HCT116 (cell line): ENCODE results near the gene CFDP1. TPM values are rescaled to one million over a fixed set of nuclear protein-coding genes. Genes with fewer than 3 reads are reported as not detected.

Experiments used
- ATAC-seq: fragments of 200-7000 bp; cut with Tn5 transposase; 2 replicates; pipeline ENCODE4 v1.9.1; 2020; ENCODE audit warnings: mild to moderate bottlenecking, moderate library complexity
- BruUV-seq: library from RNA; stranded (reverse); fragments of 400-500 nt; replicated peaks from 2 replicates; lab custom pipeline; 2021; lab: Mats Ljungman, UMichigan
- CTCF ChIA-PET: fragments of 300-600 bp; sonication (Branson Sonifier 250); formaldehyde crosslinking; loops from one replicate; lab custom pipeline; 2021; ENCODE audit warnings: antibody characterized with exemption; lab: Charles Lee
- POLR2A ChIA-PET: fragments of 300-600, 350-600 bp; sonication (Branson Sonifier 250); formaldehyde crosslinking; loops from one replicate; lab custom pipeline; 2021; ENCODE audit warnings: antibody characterized with exemption; lab: Charles Lee
- RAD21 ChIA-PET, 2 experiments: fragments of 300-600 bp; sonication (Branson Sonifier 250); formaldehyde crosslinking; loops; one replicate each; lab custom pipeline; 2023; ENCODE audit warnings: low total read pairs in 2 of 2; ENCODE audit not compliant: uncharacterized antibody in 2 of 2, unreplicated experiment in 2 of 2, low non-redundant PET in 1 of 2; lab: Charles Lee
- DNase-seq: peaks from one replicate; pipeline ENCODE4 v3.0.0-alpha.2; 2010; ENCODE audit warnings: low read depth, low spot score
- H2AFZ ChIP-seq: fragments of 200-600 bp; shearing (Covaris generic), sonication (generic); 2 replicates; pipeline ENCODE4 v1.6.1; 2017; ENCODE audit warnings: low read depth, mixed run types, mixed read lengths, antibody characterized with exemption, low read length; ENCODE audit not compliant: poor library complexity, severe bottlenecking
- H3K27ac ChIP-seq: 2 replicates; pipeline ENCODE4 v1.5.1; 2012; ENCODE audit warnings: low read depth, low read length
- H3K27me3 ChIP-seq: fragments of 200-600 bp; sonication (generic); 2 replicates; pipeline ENCODE4 v1.6.1; 2016; ENCODE audit warnings: mixed run types, low read length, mixed read lengths; ENCODE audit not compliant: insufficient read depth
- H3K36me3 ChIP-seq, 2 experiments: fragments of 200-500 bp in 1 of 2; fragments of 200-600 bp in 1 of 2; sonication (Bioruptor generic) in 1 of 2; sonication (generic) in 1 of 2; 2 replicates each; pipeline versions ENCODE4 v1.5.1 to v1.6.1; 2014 to 2016; ENCODE audit warnings: low read length in 2 of 2, inconsistent platforms in 1 of 2, mixed read lengths in 1 of 2, mixed run types in 1 of 2; ENCODE audit not compliant: insufficient read depth in 2 of 2, control insufficient read depth in 1 of 2
- H3K4me1 ChIP-seq, 2 experiments: fragments of 200-600 bp in 1 of 2; sonication (generic) in 1 of 2; 2 replicates each; pipeline versions ENCODE4 v1.5.1 to v1.6.1; 2012 to 2017; ENCODE audit warnings: low read length in 2 of 2, inconsistent platforms in 1 of 2, mild to moderate bottlenecking in 1 of 2, mixed read lengths in 1 of 2, mixed run types in 1 of 2, moderate library complexity in 1 of 2; ENCODE audit not compliant: insufficient read depth in 2 of 2, control insufficient read depth in 1 of 2
- H3K4me2 ChIP-seq: fragments of 200-600 bp; sonication (generic); 2 replicates; pipeline ENCODE4 v1.6.1; 2017; ENCODE audit warnings: mixed run types, low read length, mixed read lengths
- H3K4me3 ChIP-seq, 2 experiments: fragments of 200-600 bp in 1 of 2; sonication (generic) in 1 of 2; replicated peaks in 1 of 2; 2 replicates each; pipeline ENCODE4 v1.5.1; 2011 to 2016; ENCODE audit warnings: low read length in 2 of 2, control low read depth in 1 of 2, low read depth in 1 of 2, mild to moderate bottlenecking in 1 of 2, mixed read lengths in 1 of 2, mixed run types in 1 of 2
- H3K79me2 ChIP-seq: fragments of 200-600 bp; sonication (generic); 2 replicates; pipeline ENCODE4 v1.6.1; 2017; ENCODE audit warnings: mild to moderate bottlenecking, mixed run types, low read length, moderate library complexity, mixed read lengths; ENCODE audit not compliant: insufficient read depth
- H3K9ac ChIP-seq: fragments of 200-600 bp; sonication (generic); 2 replicates; pipeline ENCODE4 v1.6.1; 2016; ENCODE audit warnings: low read length, mixed read lengths
- H3K9me2 ChIP-seq: fragments of 200-600 bp; sonication (generic), shearing (Covaris generic); 2 replicates; pipeline ENCODE4 v1.6.1; 2017; ENCODE audit warnings: mixed run types, mild to moderate bottlenecking, moderate library complexity; ENCODE audit not compliant: insufficient read depth
- H3K9me3 ChIP-seq, 2 experiments: fragments of 200-500 bp in 1 of 2; fragments of 200-600 bp in 1 of 2; sonication (Bioruptor generic) in 1 of 2; sonication (generic) in 1 of 2; 2 replicates each; pipeline ENCODE4 v1.6.1; 2014 to 2017; ENCODE audit warnings: low read length in 2 of 2, mixed read lengths in 2 of 2, inconsistent platforms in 1 of 2, low read depth in 1 of 2, mild to moderate bottlenecking in 1 of 2, mixed run types in 1 of 2, moderate library complexity in 1 of 2; ENCODE audit not compliant: control insufficient read depth in 1 of 2, insufficient read depth in 1 of 2
- H4K20me1 ChIP-seq: fragments of 200-600 bp; sonication (generic), shearing (Covaris generic); 2 replicates; pipeline ENCODE4 v1.6.1; 2017; ENCODE audit warnings: mixed run types, mild to moderate bottlenecking, moderate library complexity; ENCODE audit not compliant: insufficient read depth
- CBX3 ChIP-seq: IDR thresholded peaks from 2 replicates; pipeline ENCODE4 v1.6.1; 2012; ENCODE audit warnings: low read depth
- EGR1 ChIP-seq: IDR thresholded peaks from 2 replicates; pipeline ENCODE4 v1.6.1; 2012; ENCODE audit warnings: low read depth
- ELF1 ChIP-seq: IDR thresholded peaks from 2 replicates; pipeline ENCODE4 v1.6.1; 2012; ENCODE audit warnings: low read depth, borderline replicate concordance
- EZH2 ChIP-seq: fragments of 200-600 bp; sonication (generic); IDR thresholded peaks from 2 replicates; pipeline ENCODE4 v1.6.1; 2017; ENCODE audit warnings: antibody characterized with exemption, mixed run types
- EZH2phosphoT487 ChIP-seq: fragments of 200-600 bp; IDR thresholded peaks from 2 replicates; pipeline ENCODE4 v1.6.1; 2018; ENCODE audit warnings: antibody characterized with exemption, borderline replicate concordance
- JUND ChIP-seq: IDR thresholded peaks from 2 replicates; pipeline ENCODE4 v1.6.1; 2012
- POLR2A ChIP-seq: IDR thresholded peaks from 2 replicates; pipeline ENCODE4 v1.7.0; 2011; ENCODE audit warnings: borderline replicate concordance; ENCODE audit not compliant: insufficient read depth, insufficient read length; ENCODE audit errors: extremely low read depth
- POLR2AphosphoS5 ChIP-seq: IDR thresholded peaks from 2 replicates; pipeline ENCODE4 v1.6.1; 2011; ENCODE audit warnings: mild to moderate bottlenecking, low read depth, low read length, moderate library complexity
- SP1 ChIP-seq: IDR thresholded peaks from 2 replicates; pipeline ENCODE4 v1.6.1; 2012; ENCODE audit warnings: low read depth
- TCF7L2 ChIP-seq: IDR thresholded peaks from 2 replicates; pipeline ENCODE4 v1.7.0; 2011; ENCODE audit warnings: borderline replicate concordance, inconsistent platforms; ENCODE audit not compliant: insufficient read depth, insufficient read length; ENCODE audit errors: extremely low read depth
- YY1 ChIP-seq: IDR thresholded peaks from 2 replicates; pipeline ENCODE4 v1.6.1; 2011; ENCODE audit warnings: low read length, low read depth, moderate library complexity, mild to moderate bottlenecking; ENCODE audit not compliant: insufficient replicate concordance; ENCODE audit errors: extremely low read depth
- ZFX ChIP-seq: fragments of 450-650 bp; IDR thresholded peaks from 2 replicates; pipeline ENCODE4 v1.6.1; 2017
- ZNF274 ChIP-seq: fragments of 200-500 bp; sonication (Bioruptor generic); IDR thresholded peaks from 2 replicates; pipeline ENCODE4 v1.6.1; 2014; ENCODE audit warnings: mild to moderate bottlenecking, low read depth, low read length, inconsistent platforms
- intact Hi-C: fragments of 100-400 bp; cut with micrococcal nuclease; formaldehyde crosslinking; loops from 2 replicates; pipeline ENCODE4 v1.10.0; 2022
- total RNA-seq: library from RNA; stranded (reverse); gene quantifications from one replicate; pipeline ENCODE4 v1.2.1, GENCODE V29; 2021; ENCODE audit not compliant: unreplicated experiment
- TF ChIP-seq, protein P1 (sequence below): IDR thresholded peaks from 2 replicates; pipeline ENCODE4 v1.6.1; 2011; ENCODE audit warnings: mild to moderate bottlenecking, low read length, moderate library complexity; ENCODE audit not compliant: insufficient replicate concordance; ENCODE audit errors: extremely low read depth
- TF ChIP-seq, protein P2 (sequence below): IDR thresholded peaks from 2 replicates; pipeline ENCODE4 v1.6.1; 2012
- TF ChIP-seq, protein P3 (sequence below), 3 experiments: fragments of 200-600 bp in 1 of 3; sonication (generic) in 1 of 3; IDR thresholded peaks in 2 of 3; conservative IDR thresholded peaks in 1 of 3; 2 replicates each; pipeline ENCODE4 v1.5.1; 2012 to 2017; ENCODE audit warnings: low read depth in 2 of 3, low read length in 2 of 3, antibody characterized with exemption in 1 of 3, borderline replicate concordance in 1 of 3, control low read depth in 1 of 3, mild to moderate bottlenecking in 1 of 3, mixed read lengths in 1 of 3, mixed run types in 1 of 3, moderate library complexity in 1 of 3; ENCODE audit not compliant: insufficient read depth in 1 of 3
- TF ChIP-seq, protein P4 (sequence below): IDR thresholded peaks from 2 replicates; pipeline ENCODE4 v1.6.1; 2012

The CFDP1 gene
- total RNA-seq, 1 experiment from 2014 or later, result 45.3 TPM

DNA sequence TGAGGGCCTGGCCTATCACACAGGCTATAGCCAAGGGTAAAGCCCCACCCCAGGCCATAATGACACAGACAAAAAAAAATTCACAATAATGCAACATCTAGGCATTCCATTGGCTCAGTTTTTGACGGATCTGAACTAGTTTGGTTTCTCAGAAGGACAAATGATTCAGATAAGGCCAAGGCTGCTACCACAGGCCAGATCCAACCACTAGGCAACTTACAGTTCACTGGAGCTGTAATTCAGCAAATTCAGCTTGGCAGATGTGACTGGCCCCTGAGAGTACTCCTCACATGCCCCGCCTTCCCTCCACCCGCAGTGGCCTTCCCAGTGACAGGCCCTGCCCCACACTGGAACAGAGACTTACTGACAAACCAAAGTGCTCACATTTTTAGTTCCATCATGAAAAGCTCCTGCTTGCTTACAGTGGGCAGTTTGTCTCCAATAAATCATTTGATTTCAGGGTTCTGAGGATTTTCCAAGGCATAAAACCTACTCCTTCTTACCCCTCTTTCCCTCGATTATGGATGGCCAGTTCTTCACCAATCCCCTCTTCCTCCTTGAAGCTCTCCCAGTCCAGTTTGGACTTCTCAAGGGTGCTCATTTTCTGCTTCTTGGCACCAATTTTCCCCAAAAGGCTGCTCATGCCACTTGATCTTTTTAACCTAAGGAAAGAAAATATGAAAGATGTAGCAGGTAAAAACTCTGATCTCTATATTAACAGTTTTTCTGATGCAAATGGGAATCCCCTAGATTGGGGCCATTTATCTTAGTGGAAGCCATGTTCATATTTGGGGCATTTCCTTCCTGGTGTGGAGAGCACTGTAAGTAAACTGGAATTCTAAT is 128.6 kb downstream of the CFDP1 start (continued):
- TF ChIP-seq, protein P1, sequence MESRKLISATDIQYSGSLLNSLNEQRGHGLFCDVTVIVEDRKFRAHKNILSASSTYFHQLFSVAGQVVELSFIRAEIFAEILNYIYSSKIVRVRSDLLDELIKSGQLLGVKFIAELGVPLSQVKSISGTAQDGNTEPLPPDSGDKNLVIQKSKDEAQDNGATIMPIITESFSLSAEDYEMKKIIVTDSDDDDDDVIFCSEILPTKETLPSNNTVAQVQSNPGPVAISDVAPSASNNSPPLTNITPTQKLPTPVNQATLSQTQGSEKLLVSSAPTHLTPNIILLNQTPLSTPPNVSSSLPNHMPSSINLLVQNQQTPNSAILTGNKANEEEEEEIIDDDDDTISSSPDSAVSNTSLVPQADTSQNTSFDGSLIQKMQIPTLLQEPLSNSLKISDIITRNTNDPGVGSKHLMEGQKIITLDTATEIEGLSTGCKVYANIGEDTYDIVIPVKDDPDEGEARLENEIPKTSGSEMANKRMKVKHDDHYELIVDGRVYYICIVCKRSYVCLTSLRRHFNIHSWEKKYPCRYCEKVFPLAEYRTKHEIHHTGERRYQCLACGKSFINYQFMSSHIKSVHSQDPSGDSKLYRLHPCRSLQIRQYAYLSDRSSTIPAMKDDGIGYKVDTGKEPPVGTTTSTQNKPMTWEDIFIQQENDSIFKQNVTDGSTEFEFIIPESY, result no peak
- TF ChIP-seq ELF1 (no peak), EZH2 (no peak), EZH2phosphoT487 (no peak)
- TF ChIP-seq, all 23 proteins: peak for 0

DNA sequence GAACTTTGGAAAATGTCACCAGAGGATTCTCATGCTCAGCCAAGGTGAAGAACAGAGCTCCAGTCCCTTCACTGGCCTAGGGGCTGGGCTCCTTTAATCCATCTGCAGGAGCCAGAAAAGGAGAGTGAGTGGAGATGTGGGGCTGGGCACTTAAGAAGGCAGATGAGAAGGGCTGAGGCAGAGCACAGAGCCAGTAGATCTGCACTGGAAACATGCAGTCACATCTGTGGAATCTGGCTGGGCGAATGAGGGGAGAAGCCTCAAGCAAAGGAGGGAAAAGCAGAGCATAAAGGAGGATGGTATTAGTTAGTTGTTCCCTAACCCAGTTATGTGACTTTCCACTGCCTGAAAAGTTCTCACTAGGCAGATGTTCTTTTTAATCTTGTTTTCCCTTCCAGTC is 131.5 kb downstream of the CFDP1 start:
- H3K4me1 ChIP-seq, result peaks cover 28 to 32% of the 10 kb centered on the region in 2 experiments
- no peaks in the 10 kb centered on the region for H3K27me3 ChIP-seq
- H3K36me3 ChIP-seq, result peaks cover 3 to 16% of the 10 kb centered on the region in 2 experiments; a peak in 2 of 4 replicates
- H3K4me3 ChIP-seq, result no peak overlapping the region
- ChIA-PET POLR2A (no interaction called here), RAD21 (no interaction called here), CTCF (no interaction called here)
- BruUV-seq, result no TSS peak
- intact Hi-C loops, result no loop called here
- no peak for ATAC-seq
- no peaks in the 10 kb centered on the region for H3K9me3 ChIP-seq
- no peak overlapping the region for H3K9ac ChIP-seq
- no peak for DNase-seq
- TF ChIP-seq EGR1, result no peak
- TF ChIP-seq CBX3, result no peak
- no peak for TF ChIP-seq SP1
- TF ChIP-seq POLR2A, result no peak
- TF ChIP-seq ZNF274, result no peak
- TF ChIP-seq ZFX, result no peak
- TF ChIP-seq, protein P2, sequence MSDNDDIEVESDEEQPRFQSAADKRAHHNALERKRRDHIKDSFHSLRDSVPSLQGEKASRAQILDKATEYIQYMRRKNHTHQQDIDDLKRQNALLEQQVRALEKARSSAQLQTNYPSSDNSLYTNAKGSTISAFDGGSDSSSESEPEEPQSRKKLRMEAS, result no peak
- TF ChIP-seq, protein P3, sequence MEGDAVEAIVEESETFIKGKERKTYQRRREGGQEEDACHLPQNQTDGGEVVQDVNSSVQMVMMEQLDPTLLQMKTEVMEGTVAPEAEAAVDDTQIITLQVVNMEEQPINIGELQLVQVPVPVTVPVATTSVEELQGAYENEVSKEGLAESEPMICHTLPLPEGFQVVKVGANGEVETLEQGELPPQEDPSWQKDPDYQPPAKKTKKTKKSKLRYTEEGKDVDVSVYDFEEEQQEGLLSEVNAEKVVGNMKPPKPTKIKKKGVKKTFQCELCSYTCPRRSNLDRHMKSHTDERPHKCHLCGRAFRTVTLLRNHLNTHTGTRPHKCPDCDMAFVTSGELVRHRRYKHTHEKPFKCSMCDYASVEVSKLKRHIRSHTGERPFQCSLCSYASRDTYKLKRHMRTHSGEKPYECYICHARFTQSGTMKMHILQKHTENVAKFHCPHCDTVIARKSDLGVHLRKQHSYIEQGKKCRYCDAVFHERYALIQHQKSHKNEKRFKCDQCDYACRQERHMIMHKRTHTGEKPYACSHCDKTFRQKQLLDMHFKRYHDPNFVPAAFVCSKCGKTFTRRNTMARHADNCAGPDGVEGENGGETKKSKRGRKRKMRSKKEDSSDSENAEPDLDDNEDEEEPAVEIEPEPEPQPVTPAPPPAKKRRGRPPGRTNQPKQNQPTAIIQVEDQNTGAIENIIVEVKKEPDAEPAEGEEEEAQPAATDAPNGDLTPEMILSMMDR (IDR thresholded peaks at IDR 0.05 in 2 of 3, conservative IDR thresholded peaks at IDR 0.05 in 1 of 3; ENCODE audit: borderline replicate concordance in 1 of 3, insufficient read depth in 1 of 3, low read depth in 2 of 3, low read length in 2 of 3), result no peak
- TF ChIP-seq TCF7L2, result no peak
- TF ChIP-seq ELF1, result no peak
- no peak for TF ChIP-seq POLR2AphosphoS5
- TF ChIP-seq, protein P4, sequence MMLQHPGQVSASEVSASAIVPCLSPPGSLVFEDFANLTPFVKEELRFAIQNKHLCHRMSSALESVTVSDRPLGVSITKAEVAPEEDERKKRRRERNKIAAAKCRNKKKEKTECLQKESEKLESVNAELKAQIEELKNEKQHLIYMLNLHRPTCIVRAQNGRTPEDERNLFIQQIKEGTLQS, result no peak
- TF ChIP-seq YY1, result no peak
- no peak for TF ChIP-seq JUND
- no peaks in the 10 kb centered on the region for H3K79me2 ChIP-seq
- no peaks in the 10 kb centered on the region for H4K20me1 ChIP-seq
- no peak overlapping the region for H2AFZ ChIP-seq
- no peaks in the 10 kb centered on the region for H3K9me2 ChIP-seq
- H3K4me2 ChIP-seq, result no peak overlapping the region
- H3K27ac ChIP-seq, result no peak overlapping the region
